ENCODE results near the gene MGA. TPM values are rescaled to one million over a fixed set of nuclear protein-coding genes. Genes with fewer than 3 reads are reported as not detected.

The MGA gene
- total and polyA plus RNA-seq, 4 donors, result 2.7 to 86.2 (median 14.1) TPM

DNA sequence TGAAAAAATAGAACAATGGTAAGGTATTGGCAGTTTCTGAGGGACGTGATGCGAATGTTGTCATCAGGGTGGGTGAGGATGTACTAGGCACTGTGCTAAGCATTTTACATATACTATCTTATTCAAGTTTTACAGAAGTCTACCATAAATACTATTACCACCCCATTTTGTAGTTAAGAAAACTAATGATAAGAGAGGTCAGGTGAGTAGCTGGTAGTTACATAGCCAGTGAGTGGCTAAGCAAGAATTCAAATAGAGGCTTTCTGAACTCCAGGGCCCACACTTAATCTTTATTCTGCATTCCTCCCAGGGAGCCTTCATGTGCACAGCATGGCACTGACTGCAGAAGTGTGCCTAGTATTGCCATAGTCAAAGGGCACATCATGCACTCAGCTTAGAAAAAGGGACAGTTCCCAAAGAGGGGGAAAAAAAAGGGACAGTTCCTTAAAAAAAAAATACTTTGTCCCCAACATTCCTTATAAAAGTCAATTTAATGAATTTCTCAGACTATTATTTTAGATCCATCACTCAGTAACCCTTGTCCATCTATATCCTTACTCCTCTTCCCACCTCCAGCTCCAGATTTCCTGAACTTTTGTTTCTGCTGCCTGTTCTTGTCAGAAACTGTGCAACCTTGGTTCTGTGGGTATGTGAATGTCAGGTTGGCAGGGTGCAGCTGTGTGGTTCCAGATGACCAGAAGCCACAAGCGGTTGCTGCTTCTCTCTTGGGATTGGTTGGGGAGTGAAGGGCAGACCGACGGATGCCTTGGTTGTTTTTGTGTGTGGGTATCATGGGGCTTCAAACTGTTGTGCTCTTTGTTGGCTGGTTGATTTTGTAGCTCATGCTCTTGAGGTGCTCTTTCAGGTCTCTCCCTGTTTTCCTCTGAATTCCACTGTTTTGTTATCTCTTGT, 122.4 kb downstream of the MGA start:
- Histone ChIP-seq H3K27ac (ENCODE audit: low read depth in 1 of 2, low read length in 1 of 2) (no peak overlapping the region), H3K36me3 (ENCODE audit: control insufficient read depth in 4 of 4, insufficient read depth in 4 of 4, low read length in 4 of 4) (peaks cover 0 to 3% (median 0%) of the 10 kb centered on the region in 4 donors), H3K4me3 (no peak overlapping the region), H3K4me1 (ENCODE audit: control insufficient read depth in 5 of 5, insufficient read depth in 5 of 5, low read length in 5 of 5) (peaks cover 6 to 16% (median 13%) of the 10 kb centered on the region in 5 donors), H3K9ac (ENCODE audit: insufficient read depth in 1 of 2, low read length in 2 of 2) (no peak overlapping the region), H3K9me3 (ENCODE audit: control insufficient read depth in 4 of 4, insufficient read depth in 3 of 4, low read length in 3 of 4) (no peaks in the 10 kb centered on the region), H3K27me3 (ENCODE audit: control insufficient read depth in 3 of 3, insufficient read depth in 3 of 3, low read length in 2 of 3) (no peaks in the 10 kb centered on the region)
- TF ChIP-seq, protein P1, sequence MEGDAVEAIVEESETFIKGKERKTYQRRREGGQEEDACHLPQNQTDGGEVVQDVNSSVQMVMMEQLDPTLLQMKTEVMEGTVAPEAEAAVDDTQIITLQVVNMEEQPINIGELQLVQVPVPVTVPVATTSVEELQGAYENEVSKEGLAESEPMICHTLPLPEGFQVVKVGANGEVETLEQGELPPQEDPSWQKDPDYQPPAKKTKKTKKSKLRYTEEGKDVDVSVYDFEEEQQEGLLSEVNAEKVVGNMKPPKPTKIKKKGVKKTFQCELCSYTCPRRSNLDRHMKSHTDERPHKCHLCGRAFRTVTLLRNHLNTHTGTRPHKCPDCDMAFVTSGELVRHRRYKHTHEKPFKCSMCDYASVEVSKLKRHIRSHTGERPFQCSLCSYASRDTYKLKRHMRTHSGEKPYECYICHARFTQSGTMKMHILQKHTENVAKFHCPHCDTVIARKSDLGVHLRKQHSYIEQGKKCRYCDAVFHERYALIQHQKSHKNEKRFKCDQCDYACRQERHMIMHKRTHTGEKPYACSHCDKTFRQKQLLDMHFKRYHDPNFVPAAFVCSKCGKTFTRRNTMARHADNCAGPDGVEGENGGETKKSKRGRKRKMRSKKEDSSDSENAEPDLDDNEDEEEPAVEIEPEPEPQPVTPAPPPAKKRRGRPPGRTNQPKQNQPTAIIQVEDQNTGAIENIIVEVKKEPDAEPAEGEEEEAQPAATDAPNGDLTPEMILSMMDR (IDR thresholded peaks at IDR 0.05; ENCODE audit: control extremely low read depth, extremely low read depth), result no peak
- WGBS, 2 donors, result 85 to 91% methylated on average over 5 of the region's 5 CpGs
- DNase-seq (no peak), ATAC-seq (ENCODE audit: insufficient read depth, low FRiP score) (no peak)

DNA sequence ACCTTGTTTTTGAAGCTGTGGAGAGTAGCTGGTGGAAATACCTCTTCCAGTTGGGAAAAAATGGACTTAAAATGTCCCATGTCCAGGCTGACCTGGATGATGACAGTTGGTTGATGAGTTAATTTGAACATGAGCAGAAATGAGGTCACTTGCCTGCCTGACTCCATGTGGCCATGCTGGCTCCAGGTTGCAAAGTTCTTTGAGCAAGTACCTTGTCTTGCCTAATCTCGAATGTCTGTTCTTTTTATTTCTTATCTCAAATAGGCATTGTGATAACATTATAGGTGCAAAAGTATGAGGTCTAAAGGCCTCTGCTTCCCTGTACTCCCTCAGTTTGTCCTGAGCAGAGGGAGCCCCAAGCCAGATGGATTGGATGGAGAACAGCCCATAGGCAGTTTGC, 123.1 kb downstream of the MGA start:
- Histone ChIP-seq H3K4me3 (no peak overlapping the region), H3K27ac (ENCODE audit: low read depth in 1 of 2, low read length in 1 of 2) (peak overlapping the region in 1 of 2 donors; percentile 3), H3K9ac (ENCODE audit: insufficient read depth in 1 of 2, low read length in 2 of 2) (no peak overlapping the region), H3K9me3 (ENCODE audit: control insufficient read depth in 4 of 4, insufficient read depth in 3 of 4, low read length in 3 of 4) (no peaks in the 10 kb centered on the region), H3K36me3 (ENCODE audit: control insufficient read depth in 4 of 4, insufficient read depth in 4 of 4, low read length in 4 of 4) (peaks cover 0 to 3% (median 0%) of the 10 kb centered on the region in 4 donors), H3K4me1 (ENCODE audit: control insufficient read depth in 5 of 5, insufficient read depth in 5 of 5, low read length in 5 of 5) (peaks cover 6 to 13% (median 9%) of the 10 kb centered on the region in 5 donors), H3K27me3 (ENCODE audit: control insufficient read depth in 3 of 3, insufficient read depth in 3 of 3, low read length in 2 of 3) (no peaks in the 10 kb centered on the region)
- TF ChIP-seq, protein P1 (IDR thresholded peaks at IDR 0.05; ENCODE audit: control extremely low read depth, extremely low read depth), result no peak
- 70 to 72% methylated on average over 1 of the region's 1 CpG for WGBS, 2 donors
- no peak for ATAC-seq (ENCODE audit: insufficient read depth, low FRiP score)
- no peak for DNase-seq

DNA sequence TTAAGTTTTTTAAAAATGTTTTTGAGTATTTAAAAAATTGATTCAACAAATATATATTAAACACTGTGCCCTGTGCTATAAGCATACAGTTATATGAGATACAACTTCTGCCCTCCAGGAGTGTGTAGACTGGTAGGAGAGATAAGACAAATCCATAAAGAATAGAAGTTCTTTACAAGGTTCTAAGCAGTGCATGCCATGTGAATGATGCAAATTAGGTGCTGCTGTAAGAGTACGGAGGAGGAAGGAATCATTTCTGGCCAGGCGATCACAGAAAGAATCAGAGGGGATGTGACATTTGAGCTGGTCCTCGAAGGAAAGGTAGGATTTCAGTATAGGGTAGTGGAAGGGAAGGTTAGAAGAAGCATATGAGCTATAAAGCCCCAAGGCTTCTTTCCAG, 128.1 kb downstream of the MGA start:
- TF ChIP-seq, protein P1 (IDR thresholded peaks at IDR 0.05; ENCODE audit: control extremely low read depth, extremely low read depth), result no peak
- Histone ChIP-seq H3K36me3 (ENCODE audit: control insufficient read depth in 4 of 4, insufficient read depth in 4 of 4, low read length in 4 of 4) (peaks cover 0 to 3% (median 0%) of the 10 kb centered on the region in 4 donors), H3K4me3 (no peak overlapping the region), H3K4me1 (ENCODE audit: control insufficient read depth in 5 of 5, insufficient read depth in 5 of 5, low read length in 5 of 5) (peaks cover 0 to 30% (median 18%) of the 10 kb centered on the region in 5 donors), H3K9me3 (ENCODE audit: control insufficient read depth in 4 of 4, insufficient read depth in 3 of 4, low read length in 3 of 4) (no peaks in the 10 kb centered on the region), H3K27me3 (ENCODE audit: control insufficient read depth in 3 of 3, insufficient read depth in 3 of 3, low read length in 2 of 3) (no peaks in the 10 kb centered on the region), H3K9ac (ENCODE audit: insufficient read depth in 1 of 2, low read length in 2 of 2) (no peak overlapping the region), H3K27ac (ENCODE audit: low read depth in 1 of 2, low read length in 1 of 2) (no peak overlapping the region)
- 75 to 90% methylated on average over 3 of the region's 3 CpGs for WGBS, 2 donors
- ATAC-seq (ENCODE audit: insufficient read depth, low FRiP score) (no peak), DNase-seq (no peak)

All from lung (tissue), 12 donors.